NCI-H2029 (cell line): ENCODE results near the gene PRPSAP1.
"Not testable (repeated sequence)": the region's sequence is repeated elsewhere in the genome, so short reads cannot be mapped to it uniquely, and the experiment has no call there.

Experiments
- DNase-seq: peaks from one replicate; lab custom pipeline; 2025; lab: John Stamatoyannopoulos, UW

The PRPSAP1 gene

GRCh38 chr17:76382803-76383545 lies 29.3 kb upstream of the PRPSAP1 start:
- no peak for DNase-seq

- no peak for DNase-seq
These were observed 28.7 kb upstream of the PRPSAP1 start for GRCh38 chr17:76382351-76382802.

- DNase-seq, result no peak
These were observed 28.1 kb upstream of the PRPSAP1 start for GRCh38 chr17:76381633-76382350.

GRCh38 chr17:76379646-76380376 lies 26.1 kb upstream of the PRPSAP1 start:
- DNase-seq, result no peak

GRCh38 chr17:76379275-76379641 lies 25.5 kb upstream of the PRPSAP1 start:
- DNase-seq, result no peak

- DNase-seq, result no peak
These were observed 25.0 kb upstream of the PRPSAP1 start for GRCh38 chr17:76378548-76379274.

- no peak for DNase-seq
These were observed 22.8 kb upstream of the PRPSAP1 start for GRCh38 chr17:76376318-76377133.

- no peak for DNase-seq
These were observed 18.2 kb upstream of the PRPSAP1 start for GRCh38 chr17:76371656-76372628.

- DNase-seq, result no peak
These were observed 16.7 kb upstream of the PRPSAP1 start for GRCh38 chr17:76370261-76370993.

GRCh38 chr17:76369804-76370203 lies 16.1 kb upstream of the PRPSAP1 start:
- no peak for DNase-seq

GRCh38 chr17:76369379-76369778 lies 15.7 kb upstream of the PRPSAP1 start:
- no peak for DNase-seq

GRCh38 chr17:76368545-76368944 lies 14.8 kb upstream of the PRPSAP1 start:
- no peak for DNase-seq

GRCh38 chr17:76367642-76368041 lies 13.9 kb upstream of the PRPSAP1 start:
- no peak for DNase-seq

- no peak for DNase-seq
These were observed 12.5 kb upstream of the PRPSAP1 start for GRCh38 chr17:76366247-76366646.

GRCh38 chr17:76365256-76365903 lies 11.7 kb upstream of the PRPSAP1 start:
- DNase-seq, result no peak

- no peak for DNase-seq
These were observed 9.6 kb upstream of the PRPSAP1 start for GRCh38 chr17:76363107-76363842.

- no peak for DNase-seq
These were observed 6.7 kb upstream of the PRPSAP1 start for GRCh38 chr17:76360461-76360860.

GRCh38 chr17:76359776-76360175 lies 6.1 kb upstream of the PRPSAP1 start:
- not testable (repeated sequence) for DNase-seq
